Esophagus muscularis mucosa (tissue), 4 donors: ENCODE measurements around the gene LRP5. TPM values are rescaled to one million over a fixed set of nuclear protein-coding genes. Genes with fewer than 3 reads are reported as not detected.

ENCODE experiments used
- DNase-seq: peaks from one replicate; pipeline ENCODE4 v3.0.0-alpha.2; 2017; ENCODE audit errors: extremely low spot score
- H3K27ac ChIP-seq, 4 donors: fragments of 200-600 bp; sonication (generic); replicated peaks in 1 of 4; 1 replicate in 3 of 4; 2 replicates in 1 of 4; pipeline ENCODE4 v1.5.1; 2016 to 2019; ENCODE audit warnings: mild to moderate bottlenecking in 1 of 4
- H3K27me3 ChIP-seq, 4 donors: fragments of 200-600 bp; sonication (generic); one replicate each; pipeline versions ENCODE4 v1.5.1 to v1.6.0; 2016 to 2019
- H3K36me3 ChIP-seq, 4 donors: fragments of 200-600 bp; sonication (generic); one replicate each; pipeline ENCODE4 v1.5.1; 2016 to 2019
- H3K4me1 ChIP-seq, 4 donors: fragments of 200-600 bp; sonication (generic); one replicate each; pipeline ENCODE4 v1.5.1; 2016 to 2019
- H3K4me3 ChIP-seq, 4 donors: fragments of 200-600 bp; sonication (generic); 1 replicate in 2 of 4; 2 replicates in 2 of 4; pipeline ENCODE4 v1.5.1; 2016 to 2019; ENCODE audit warnings: mild to moderate bottlenecking in 4 of 4, moderate library complexity in 1 of 4
- H3K9me3 ChIP-seq, 4 donors: fragments of 200-600 bp; sonication (generic); 1 replicate in 3 of 4; 2 replicates in 1 of 4; pipeline ENCODE4 v1.5.1; 2016 to 2019
- CTCF ChIP-seq, 3 experiments: fragments of 200-600 bp in 2 of 3; fragments of 450-650 bp in 1 of 3; sonication (generic) in 2 of 3; IDR thresholded peaks; one replicate each; pipeline ENCODE4 v1.5.1; 2017 to 2019; ENCODE audit warnings: antibody characterized with exemption in 3 of 3, mild to moderate bottlenecking in 2 of 3, moderate library complexity in 1 of 3
- EP300 ChIP-seq: sonication (generic); formaldehyde crosslinking; IDR thresholded peaks from one replicate; pipeline ENCODE4 v1.6.1; 2017; ENCODE audit warnings: antibody characterized with exemption
- POLR2A ChIP-seq: fragments of 450-650 bp; IDR thresholded peaks from one replicate; pipeline ENCODE4 v1.6.1; 2017; ENCODE audit warnings: antibody characterized with exemption, moderate library complexity, mild to moderate bottlenecking, low read depth
- POLR2AphosphoS5 ChIP-seq, 2 donors: sonication (generic); formaldehyde crosslinking; IDR thresholded peaks; one replicate each; pipeline ENCODE4 v1.6.1; 2017; ENCODE audit warnings: antibody characterized with exemption in 2 of 2
- WGBS: methylation state at CpG from one replicate; pipeline ENCODE4 v1.1.5; 2018; 5-methylcytosine and 5-hydroxymethylcytosine counted together
- intact Hi-C: fragments of 100-400 bp; cut with DNase I; formaldehyde crosslinking; loops from one replicate; pipeline ENCODE4 v1.15.1; 2023
- total RNA-seq, 4 donors: library from RNA; depleted of rRNA; stranded (reverse); fragments of >200 nt; gene quantifications; one replicate each; pipeline versions ENCODE4 v1.1.0 to v1.2.1, GENCODE V29; 2016

LRP5 gene
- total RNA-seq, 4 donors from 2014 or later, result 34.0 to 78.4 (median 56.2) TPM

GRCh38 chr11:68424981-68425865, 112.8 kb downstream of the LRP5 start:
- no peak for TF ChIP-seq POLR2AphosphoS5 (IDR thresholded peaks at IDR 0.05)
- TF ChIP-seq POLR2A, result no peak
- TF ChIP-seq CTCF (IDR thresholded peaks at IDR 0.05), result no peak
- TF ChIP-seq EP300, result no peak
- intact Hi-C loops, result no loop called here
- 97% methylated on average over 12 of the region's 40 CpGs for WGBS
- Histone ChIP-seq H3K27me3 (no peaks in the 10 kb centered on the region), H3K4me3 (no peak overlapping the region), H3K36me3 (peaks cover 46 to 90% (median 81%) of the 10 kb centered on the region in 4 donors), H3K4me1 (no peaks in the 10 kb centered on the region), H3K9me3 (peaks cover 0 to 13% (median 11%) of the 10 kb centered on the region in 4 donors), H3K27ac (no peak overlapping the region)
- DNase-seq, result no peak

GRCh38 chr11:68425866-68426380, 113.5 kb downstream of the LRP5 start:
- WGBS, result 96% methylated on average over 13 of the region's 21 CpGs
- Histone ChIP-seq H3K36me3 (peaks cover 50 to 90% (median 85%) of the 10 kb centered on the region in 4 donors), H3K4me3 (no peak overlapping the region), H3K4me1 (no peaks in the 10 kb centered on the region), H3K9me3 (peaks cover 0 to 13% (median 11%) of the 10 kb centered on the region in 4 donors), H3K27me3 (no peaks in the 10 kb centered on the region), H3K27ac (no peak overlapping the region)
- intact Hi-C loops, result no loop called here
- no peak for DNase-seq
- no peak for TF ChIP-seq EP300
- TF ChIP-seq POLR2A, result no peak
- TF ChIP-seq POLR2AphosphoS5 (IDR thresholded peaks at IDR 0.05), result no peak
- no peak for TF ChIP-seq CTCF (IDR thresholded peaks at IDR 0.05)

GRCh38 chr11:68429661-68430060, 117.3 kb downstream of the LRP5 start:
- peaks cover 60 to 100% (median 89%) of the 10 kb centered on the region in 4 donors for H3K36me3 ChIP-seq
- no peak overlapping the region for H3K4me3 ChIP-seq
- no peak for DNase-seq
- WGBS, result 97% methylated on average over 2 of the region's 3 CpGs
- peaks cover 0 to 14% (median 0%) of the 10 kb centered on the region in 4 donors for H3K4me1 ChIP-seq
- H3K27ac ChIP-seq, result no peak overlapping the region
- H3K9me3 ChIP-seq, result peaks cover 0 to 13% (median 11%) of the 10 kb centered on the region in 4 donors
- no peaks in the 10 kb centered on the region for H3K27me3 ChIP-seq
- no peak for TF ChIP-seq POLR2AphosphoS5 (IDR thresholded peaks at IDR 0.05)
- no peak for TF ChIP-seq CTCF (IDR thresholded peaks at IDR 0.05)
- TF ChIP-seq EP300, result no peak
- no peak for TF ChIP-seq POLR2A
- intact Hi-C loops, result no loop called here

GRCh38 chr11:68430384-68430783, 118.0 kb downstream of the LRP5 start:
- no peak overlapping the region for H3K4me3 ChIP-seq
- TF ChIP-seq CTCF (IDR thresholded peaks at IDR 0.05) (no peak), POLR2A (no peak), POLR2AphosphoS5 (IDR thresholded peaks at IDR 0.05) (no peak), EP300 (no peak)
- no peak for DNase-seq
- H3K27ac ChIP-seq, result no peak overlapping the region
- H3K27me3 ChIP-seq, result no peaks in the 10 kb centered on the region
- 85% methylated on average over 5 of the region's 5 CpGs for WGBS
- peaks cover 59 to 100% (median 90%) of the 10 kb centered on the region in 4 donors for H3K36me3 ChIP-seq
- H3K9me3 ChIP-seq, result peaks cover 0 to 13% (median 11%) of the 10 kb centered on the region in 4 donors
- intact Hi-C loops, result no loop called here
- H3K4me1 ChIP-seq, result peaks cover 0 to 14% (median 0%) of the 10 kb centered on the region in 4 donors
